ENCODE results near the gene OLA1.
A peak's percentile ranks its signal among the peaks of the same experiment; 100 is the strongest.

Gene OLA1

DNA sequence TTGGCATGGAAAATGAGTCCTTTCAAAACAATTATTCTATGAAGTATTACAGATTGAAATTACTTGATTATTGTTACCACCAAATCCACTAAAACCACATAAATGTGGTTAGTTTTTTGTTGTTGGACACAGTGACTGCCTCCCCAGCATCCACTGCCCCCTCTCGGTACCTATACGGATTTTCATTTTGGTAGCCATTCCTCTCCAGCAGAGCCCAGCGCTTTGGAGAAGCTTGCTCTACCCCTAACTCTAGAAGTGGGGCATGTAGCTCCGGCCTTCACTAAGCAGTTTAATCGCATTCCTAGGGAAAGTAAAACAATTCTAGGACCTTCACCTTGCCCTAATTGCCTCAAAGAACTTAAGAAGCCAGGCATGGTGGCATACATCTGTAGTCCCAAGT lies 24.2 kb downstream of the OLA1 start:
- DNase-seq: no peak

DNA sequence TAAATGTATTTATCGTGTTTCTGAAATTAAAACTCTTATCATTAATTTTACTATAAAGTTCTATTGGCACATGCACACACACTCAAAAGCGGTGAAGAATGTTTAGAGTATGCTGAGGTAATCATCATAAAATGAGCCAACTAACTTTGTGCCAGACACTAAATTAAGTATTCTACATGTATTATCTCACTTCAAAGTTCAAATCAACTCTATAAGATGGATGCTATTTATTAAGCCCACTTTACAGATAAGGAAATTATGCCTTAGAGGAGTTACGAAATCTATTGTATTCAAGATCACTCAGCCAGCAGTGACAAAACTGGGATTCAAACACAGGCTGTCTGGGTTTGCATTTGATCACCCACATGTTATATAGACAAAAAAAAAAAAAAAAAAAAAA lies 24.9 kb downstream of the OLA1 start:
- no peak for DNase-seq

DNA sequence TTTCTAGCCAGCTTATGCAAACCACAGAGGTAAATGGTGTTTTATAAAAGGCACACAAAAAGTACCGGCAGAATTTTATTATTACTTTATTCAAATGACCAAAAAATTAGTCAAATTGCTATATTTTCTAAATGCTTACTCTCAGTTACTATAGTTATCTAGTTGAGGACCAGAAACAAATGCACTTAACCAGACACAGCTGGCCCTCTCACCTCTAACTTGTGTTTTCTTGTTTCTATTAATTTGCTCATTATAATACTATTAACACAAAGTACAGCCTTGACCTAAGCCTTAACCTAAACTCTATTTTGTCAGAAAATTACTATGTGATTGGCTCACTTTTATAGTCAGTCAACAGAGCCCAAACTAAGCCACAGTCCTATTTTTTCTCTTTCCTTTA lies 26.2 kb downstream of the OLA1 start:
- DNase-seq: no peak

DNA sequence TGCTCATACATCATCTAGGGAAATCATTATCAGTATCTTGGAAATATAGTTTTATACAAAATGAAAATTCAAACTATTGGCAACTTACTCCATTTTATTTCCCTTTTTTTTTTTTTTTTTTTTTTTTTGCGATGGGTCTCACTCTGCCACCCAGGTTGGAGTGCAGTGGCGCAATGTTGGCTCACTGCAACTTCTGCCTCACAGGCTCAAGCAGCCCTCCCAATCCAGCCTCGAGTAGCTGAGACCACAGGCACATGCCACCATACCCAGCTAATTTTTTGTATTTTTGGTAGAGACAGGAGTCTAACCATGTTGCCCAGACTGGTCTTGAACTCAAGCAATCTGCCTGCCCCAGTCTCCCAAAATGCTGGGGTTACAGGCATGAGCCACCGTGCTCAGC lies 29.0 kb downstream of the OLA1 start:
- no peak for DNase-seq

DNA sequence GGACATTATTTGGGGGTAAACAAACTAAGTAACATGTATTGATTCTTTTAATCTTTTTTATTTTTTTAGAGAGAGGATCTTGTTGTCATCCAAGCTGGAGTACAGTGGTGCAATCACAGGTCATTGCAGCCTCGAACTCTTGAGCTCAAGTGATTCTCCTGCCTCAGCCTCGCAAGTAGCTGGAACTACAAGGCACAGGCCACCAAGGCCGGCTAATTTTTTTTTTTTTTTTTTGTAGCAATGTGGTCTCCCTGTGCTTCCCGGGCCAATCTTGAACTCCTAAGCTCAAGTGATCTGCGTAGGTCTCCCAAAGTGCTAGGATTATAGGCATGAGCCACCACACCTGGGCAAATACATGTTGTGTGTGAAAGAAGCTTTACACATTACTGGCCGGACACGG lies 29.6 kb downstream of the OLA1 start:
- no peak for DNase-seq

DNA sequence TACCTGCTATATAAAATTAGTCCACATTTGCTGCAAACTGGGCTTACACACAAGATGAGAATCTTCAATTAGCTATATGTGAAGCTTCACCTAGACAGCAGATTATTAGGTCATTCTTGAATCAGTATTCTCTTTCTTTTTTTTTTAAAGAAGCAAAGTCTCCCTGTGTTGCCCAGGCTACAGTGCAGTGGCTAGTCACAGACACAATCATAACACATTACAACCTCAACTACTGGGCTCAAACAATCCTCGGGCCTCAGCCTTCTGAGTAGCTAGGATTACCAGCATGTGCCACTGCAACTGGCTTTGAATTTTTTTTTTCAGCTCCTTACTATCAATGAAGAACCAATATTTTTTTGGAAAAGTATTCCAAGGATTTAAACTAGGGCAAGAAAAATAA lies 30.5 kb downstream of the OLA1 start:
- no peak for DNase-seq

DNA sequence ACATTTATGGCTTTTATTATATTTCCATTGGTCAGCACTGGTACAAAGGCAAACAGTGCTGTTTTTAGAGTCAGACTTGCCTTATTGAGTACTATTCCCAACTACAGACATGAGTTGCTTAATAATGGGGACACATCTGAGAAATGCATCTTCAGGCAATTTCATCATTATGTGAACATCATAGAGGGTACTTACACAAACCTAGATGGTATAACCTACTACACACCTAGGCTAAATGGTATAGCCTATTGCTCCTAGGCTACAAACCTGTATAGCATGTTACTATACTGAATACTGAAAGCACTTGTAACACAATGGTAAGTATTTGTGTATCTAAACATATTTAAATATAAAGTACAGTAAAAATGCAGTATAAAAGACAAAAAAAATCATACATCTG lies 36.4 kb downstream of the OLA1 start:
- DNase-seq: no peak

DNA sequence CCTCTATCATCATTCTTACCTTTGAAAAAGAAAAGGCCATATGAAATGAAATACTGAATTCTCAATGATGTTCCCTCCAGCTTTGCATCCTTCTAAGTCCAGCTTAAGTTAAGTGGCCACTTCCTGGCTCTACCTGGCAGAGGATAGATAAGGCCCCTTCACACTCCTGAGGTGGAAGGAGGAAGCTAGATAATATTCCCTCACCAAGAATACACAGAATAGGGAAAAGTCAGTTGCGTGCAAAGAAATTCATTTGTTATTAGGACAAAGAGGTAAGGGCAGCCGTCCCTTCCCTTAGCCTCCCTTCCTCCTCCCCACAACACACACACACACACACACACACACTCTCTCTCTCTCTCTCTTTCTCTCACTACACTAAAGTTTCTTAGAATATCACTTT lies 37.5 kb downstream of the OLA1 start:
- peak; percentile 73 for DNase-seq

DNA sequence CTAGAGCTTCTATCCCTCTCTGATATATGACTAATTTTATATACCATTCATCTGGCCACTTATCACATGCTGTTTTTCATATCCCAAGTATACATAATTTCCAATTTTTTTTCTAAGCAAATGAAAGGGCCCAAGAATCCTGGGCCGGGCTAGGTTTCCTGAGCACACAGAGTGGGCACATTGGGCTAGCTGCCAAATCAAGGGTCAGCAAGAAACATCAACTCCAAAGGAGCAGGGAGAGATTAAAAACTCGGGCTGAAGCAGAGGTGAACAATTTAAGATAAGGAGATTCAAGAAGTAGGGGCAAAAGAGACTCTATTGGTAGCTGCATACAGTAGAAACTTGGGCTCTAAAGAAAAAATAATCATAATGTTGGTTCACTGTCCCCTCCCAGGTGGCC lies 39.0 kb downstream of the OLA1 start:
- no peak for DNase-seq

DNA sequence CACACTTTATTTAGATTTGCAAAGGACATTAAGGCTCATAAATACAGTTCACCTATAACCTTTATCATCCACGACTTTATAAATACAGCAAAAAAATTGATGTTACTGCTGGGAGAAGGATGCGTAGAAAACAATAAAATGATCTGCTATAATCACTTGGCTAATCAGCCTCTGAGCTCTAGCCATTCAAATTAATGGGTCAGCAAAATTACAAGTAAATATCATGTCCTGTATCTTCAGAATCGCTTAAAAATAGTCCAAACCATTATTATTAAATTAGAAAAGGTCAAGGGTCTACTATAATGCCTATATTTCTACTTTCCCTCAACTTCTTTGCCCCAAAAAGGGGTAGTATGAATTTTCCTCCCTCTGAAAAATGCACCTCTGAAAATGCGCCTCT lies 40.3 kb downstream of the OLA1 start:
- no peak for DNase-seq

DNA sequence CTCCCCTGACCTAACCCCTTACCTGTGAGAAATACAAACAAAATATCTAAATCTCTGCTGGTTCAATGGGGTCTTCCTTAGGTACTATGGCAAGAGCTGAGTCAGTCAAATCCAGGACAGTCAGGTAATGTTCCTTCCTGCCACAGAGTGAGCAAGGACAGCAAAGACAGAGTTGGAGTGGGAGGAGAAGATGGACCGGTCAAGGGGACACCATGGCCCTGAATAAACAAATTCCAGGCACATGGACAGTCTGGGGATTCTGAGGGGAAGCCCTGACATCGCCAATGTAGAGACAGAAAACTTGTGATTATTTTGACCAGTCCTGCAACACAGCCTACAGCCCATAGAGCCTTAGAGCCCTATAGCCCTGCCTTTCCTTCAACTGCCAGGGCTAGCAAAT lies 42.8 kb downstream of the OLA1 start:
- DNase-seq: no peak

DNA sequence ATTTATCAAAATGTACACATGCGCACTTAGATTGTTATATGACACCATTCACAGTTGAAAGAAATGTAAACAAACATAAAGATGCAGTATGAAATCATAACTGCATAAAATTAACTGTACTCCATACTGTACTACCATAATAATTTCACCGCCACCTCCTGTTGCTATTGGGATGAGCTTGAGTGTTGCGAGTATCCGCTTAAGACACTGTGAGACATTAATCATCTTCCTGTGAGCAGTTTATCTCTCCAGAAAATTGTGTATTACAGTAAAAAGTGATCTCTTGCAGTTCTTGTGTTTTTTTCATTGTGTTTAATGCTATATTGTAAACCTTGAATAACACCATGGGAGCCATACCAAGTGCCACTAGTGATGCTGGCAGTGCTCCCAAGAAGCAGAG lies 46.1 kb downstream of the OLA1 start:
- DNase-seq: no peak

DNA sequence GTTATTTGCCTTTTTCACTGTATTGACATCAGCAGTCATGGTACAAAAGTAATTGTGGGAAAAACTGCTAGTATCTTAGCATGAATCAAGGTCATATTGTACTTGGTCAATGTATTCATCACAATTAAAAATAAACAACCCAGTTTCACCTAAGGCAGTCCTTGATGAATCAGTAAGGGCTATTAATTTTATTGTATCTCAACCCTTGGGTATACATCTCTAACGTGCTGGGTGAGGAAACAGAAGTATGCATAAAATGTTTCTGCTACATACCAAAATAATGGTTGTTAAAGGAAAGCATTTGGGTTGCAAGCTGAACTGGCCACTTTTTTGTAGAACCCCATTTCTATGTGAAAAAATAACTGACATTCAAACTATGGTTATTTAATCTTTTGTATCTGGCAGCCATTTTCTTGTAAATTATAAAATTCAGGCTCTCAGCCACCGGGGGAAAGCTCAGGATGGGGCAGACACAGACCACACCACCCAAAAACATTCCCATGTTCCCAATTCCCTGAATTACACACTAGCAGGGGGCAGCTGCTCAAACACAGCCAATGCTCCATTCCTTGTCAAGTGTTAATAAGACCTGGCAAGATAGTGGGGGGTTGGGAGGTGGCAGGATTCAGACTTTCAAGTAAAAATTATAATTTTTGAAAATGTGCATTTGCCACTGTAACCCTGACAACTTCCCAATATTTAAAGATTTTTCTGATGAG lies 49.3 kb downstream of the OLA1 start:
- no peak for DNase-seq

DNA sequence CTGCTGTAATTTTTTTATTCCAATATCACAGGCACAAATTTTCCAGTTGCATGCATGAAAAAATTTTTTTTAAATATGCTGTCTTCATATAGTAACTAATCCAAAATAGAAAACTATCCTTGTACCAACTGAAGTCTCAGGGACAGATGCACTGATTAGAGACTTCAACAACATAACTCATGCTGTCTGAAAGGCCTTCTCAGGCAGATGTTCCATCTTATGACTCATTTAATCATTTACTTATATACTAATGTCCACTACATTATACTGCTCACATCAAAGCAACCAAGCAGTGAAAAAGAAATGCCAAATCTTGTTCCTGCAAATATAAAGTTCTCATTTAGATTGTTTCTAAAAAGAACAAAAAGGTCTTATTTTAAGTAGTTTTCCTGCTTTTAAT lies 53.1 kb downstream of the OLA1 start:
- no peak for DNase-seq

DNA sequence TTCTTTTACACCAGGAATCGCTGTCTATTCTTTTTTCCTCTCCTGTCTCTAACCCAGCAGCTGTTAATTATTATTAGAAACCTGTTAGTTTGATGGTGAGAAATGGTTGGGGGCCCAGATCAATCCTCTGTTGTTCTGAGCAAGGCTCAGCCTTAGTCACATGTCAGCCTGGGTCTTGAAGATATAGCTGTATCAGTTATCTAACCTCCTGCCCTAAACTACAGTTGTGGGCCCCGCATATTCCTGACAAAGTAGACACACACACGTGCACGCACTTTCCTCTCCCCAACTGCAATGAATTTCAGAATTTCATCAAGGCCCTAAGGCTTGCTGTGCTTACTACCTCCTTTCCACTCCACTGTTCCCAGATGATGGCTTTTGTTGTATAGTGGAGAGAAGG lies 54.6 kb downstream of the OLA1 start:
- no peak for DNase-seq

DNA sequence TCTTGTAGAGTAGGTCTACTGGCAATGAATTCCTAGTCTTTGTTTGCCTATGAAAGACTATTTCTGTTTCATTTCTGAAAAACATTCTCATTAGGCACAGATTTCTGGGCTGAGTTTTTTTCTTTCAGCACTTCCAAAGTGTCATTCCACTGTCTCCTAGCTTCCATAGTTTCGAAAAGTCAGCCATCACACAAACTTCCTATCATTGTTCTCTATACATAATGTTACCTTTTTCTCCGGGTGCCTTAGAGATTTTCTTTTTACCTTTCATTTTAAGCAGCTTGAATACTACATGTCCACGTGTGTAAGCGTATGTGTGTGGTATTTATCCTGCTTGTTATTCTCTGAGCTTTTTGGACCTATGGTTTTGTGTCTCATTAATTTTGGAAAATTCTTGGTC lies 55.7 kb downstream of the OLA1 start:
- DNase-seq: no peak

DNA sequence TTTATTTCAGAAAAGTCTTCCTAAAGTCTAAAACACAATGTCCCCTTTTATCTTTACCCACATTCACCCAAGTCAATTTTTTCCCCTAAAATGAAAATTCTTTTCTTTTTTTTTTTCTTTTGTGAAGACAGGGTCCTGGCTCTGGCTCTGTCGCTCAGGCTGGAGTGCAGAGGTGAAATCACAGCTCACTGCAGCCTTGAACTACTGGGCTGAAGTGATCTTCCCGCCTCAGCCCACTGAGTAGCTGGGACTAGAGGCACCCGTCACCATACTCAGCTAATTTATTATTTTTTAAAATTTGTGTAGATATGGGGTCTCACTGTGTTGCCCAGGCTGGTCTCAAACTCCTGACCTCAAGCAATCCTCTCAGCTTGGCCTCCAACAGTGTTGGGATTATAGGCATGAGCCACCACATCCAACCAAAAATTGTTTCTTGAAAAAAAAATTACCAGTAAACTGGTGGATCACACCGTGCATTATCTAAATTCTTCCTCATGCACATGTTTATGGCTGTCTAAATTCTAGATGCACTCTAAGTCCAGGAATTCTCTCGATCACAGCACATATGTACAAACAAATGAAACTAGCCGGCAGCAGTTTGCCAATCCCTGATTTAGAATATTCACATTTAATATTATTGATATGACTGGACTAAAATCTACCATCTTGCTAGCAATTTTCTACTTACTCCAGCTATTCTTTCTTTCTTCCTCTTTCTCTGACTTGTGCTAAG lies 56.8 kb downstream of the OLA1 start:
- DNase-seq: no peak

DNA sequence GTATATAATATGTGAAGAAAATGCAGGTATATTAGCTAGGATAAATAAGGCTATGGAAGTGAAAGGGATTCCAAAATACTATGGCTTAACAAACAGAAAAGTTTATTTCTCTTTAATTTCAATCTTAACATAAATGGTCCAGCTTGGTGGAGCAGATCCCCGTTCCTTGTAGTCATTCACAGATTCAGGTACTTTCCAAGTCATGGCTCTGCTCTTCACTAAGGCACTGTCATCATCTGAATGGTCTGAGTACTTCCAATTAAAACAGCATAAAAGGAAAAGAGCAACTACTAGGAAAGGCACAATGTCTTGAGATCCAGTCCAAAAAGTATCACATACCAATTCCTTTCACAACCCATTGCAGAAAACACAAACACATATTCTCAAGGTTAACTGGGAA lies 63.4 kb downstream of the OLA1 start:
- DNase-seq: no peak

DNA sequence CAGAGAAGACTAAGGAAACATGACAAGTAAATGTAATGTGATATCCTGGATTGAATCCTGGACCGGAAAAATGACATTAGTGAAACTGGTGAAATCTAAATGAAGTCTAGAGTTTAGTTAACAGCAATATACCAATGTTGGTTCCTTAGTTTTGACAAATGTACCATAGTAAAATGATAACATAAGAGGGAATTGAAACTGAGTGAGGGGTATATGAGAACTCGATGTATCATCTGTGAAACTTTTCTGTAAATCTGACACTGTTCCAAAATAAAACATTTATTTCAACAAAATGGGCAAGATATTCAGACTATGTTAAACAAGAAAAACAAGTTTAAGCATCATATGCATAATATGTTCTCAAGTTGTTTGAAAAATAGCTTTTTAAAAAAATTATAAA lies 63.8 kb downstream of the OLA1 start:
- no peak for DNase-seq

DNA sequence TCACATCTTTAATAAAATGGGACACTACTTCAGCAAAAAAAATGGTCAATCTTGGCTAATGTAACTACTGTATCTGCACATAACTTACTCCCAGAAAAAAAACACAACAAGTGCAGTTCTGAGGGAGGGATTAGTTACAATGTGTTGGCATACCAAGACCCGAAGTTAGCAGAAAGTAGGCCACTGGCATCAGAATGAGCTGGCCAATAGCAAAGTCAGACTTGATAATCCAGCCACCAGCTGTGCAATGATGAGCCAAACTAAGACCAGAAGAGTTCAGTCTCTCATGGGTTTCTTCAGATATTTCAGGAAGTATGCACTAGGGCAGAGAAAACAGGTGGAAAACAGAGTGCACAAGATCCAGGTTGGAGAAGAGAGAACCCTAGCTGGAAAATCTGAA lies 65.3 kb downstream of the OLA1 start:
- DNase-seq: no peak

DNA sequence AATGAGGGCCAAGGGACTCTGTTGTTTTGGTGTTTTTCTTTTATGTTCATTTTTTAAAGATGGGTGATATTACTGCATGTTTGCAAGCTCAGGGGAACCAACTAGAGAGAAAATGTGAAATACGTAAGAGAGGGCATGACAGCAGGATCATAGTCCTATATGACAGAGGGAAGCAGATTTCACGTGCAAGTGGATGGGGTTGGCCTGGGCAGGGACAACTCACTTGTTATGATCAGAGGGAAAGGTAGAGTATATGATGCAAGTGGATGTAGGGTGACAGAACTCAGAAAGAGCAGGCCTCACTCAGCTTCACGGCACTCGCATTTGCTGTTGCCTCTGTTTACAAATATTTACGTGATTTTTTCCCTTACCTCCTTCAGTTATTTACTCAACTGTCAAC lies 67.0 kb downstream of the OLA1 start:
- no peak for DNase-seq

DNA sequence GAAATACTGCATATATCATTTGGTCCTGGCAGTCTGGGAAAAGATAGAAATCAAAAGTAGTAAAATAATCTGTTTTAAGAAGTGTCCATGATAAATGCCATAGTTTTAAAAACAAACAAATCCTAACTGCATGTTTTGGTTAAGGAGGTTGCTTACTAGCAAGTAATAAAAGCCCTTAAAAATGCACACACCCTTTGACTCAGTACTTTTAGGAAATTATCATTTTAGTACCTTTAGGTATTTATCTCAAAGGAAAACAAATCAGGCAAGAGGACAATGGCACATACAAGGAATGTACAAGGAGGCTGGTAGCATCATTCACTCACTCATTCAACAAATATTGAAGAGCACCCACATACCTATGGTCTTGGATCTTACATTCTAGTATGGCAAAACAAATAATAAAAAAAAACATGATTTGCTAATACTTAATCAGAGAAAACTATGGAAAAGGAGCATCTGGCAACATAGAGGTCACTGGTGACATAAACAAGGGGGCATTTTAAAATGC lies 67.6 kb downstream of the OLA1 start:
- DNase-seq: no peak

DNA sequence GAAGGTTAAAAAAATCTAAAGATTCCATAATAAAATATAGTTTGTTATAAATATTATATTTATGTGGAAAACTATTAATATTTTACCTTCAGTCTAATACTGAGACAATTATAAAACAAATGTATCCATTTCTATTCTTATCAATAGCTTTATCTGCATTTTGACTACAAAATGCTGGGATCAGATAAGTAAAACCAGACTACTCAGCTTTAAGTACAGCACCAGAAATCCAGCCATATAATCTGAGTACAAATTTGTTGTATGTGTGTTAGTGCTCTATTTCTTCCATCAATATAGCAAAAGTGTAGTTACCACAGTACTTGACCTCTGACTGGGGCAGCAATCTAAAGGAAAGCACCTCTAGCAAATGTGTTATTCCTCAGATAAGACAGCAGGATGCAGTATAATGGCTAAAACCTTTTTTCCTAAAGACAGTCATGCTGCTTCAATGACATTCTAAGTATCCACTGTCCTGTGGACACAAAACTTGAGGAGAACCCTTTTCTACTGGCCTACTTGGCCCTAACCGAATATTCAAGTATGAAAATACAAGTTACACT lies 68.1 kb downstream of the OLA1 start:
- DNase-seq: peak; percentile 42

DNA sequence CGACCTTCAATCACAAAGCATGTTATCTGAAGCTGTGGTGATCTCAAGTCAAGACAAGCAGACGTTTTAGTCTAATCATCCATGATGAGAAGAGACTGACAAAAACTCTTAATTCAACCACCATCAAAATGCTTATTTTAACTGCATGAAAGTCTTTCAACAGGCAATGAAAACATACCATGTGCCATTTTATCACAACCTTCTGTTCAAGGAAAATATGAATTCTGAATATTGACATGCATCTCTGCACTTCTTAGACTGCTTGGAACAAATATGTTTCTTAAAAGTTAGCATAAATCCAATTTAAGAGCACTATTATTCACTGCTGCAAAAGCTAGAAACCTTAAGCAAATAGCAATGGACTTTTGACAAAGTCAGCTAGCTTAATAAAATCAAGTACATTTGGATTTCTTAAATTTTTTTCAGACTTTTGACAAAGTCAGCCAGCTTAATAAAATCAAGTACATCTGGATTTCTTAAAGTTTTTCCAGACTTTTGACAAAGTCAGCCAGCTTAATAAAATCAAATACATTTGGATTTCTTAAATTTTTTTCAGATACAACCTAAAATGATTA lies 70.9 kb downstream of the OLA1 start:
- DNase-seq: no peak

Measured in NCI-H510A treated with DMSO at 0.1 percent for 48 hours (cell line).